NCI-H524 (cell line): ENCODE results near the gene BCAS3.
A peak's percentile ranks its signal among the peaks of the same experiment; 100 is the strongest.
"Not testable (repeated sequence)": the region's sequence is repeated elsewhere in the genome, so short reads cannot be mapped to it uniquely, and the experiment has no call there.

Experiments
- DNase-seq, 2 experiments: peaks; one replicate each; lab custom pipeline; 2025; lab: John Stamatoyannopoulos, UW

Gene BCAS3

DNA sequence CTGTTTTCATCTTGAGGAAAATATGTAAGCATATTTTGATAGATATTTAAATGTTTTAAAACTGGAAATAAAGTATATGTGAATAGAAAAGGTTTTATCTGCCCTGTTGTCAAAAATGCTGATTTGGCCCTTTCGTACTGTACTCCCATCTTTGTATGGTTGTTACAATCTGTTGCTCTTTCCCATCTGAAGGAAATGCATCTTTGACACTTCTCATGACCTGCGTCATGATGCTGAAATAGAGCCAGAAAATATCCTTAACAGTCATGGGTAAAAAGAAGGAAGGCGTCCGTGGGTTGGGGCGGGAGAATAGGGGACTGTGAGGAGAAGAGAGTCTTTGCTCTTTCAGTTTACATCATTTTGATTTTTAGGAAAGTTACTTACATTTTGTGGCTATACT is 327.7 kb downstream of the BCAS3 start:
- DNase-seq = no peak

DNA sequence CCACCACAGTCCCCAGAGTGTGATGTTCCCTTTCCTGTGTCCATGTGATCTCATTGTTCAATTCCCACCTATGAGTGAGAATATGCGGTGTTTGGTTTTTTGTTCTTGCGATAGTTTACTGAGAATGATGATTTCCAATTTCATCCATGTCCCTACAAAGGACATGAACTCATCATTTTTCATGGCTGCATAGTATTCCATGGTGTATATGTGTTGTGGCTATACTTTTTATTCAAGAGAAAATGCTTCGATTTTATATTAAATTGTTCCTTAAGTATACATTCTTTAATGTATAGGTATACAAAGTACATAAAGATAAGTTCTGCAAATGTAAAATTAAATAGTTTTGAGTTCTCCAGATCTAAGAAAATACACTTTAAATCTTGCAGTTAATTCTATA is 328.3 kb downstream of the BCAS3 start:
- DNase-seq = not testable (repeated sequence)

DNA sequence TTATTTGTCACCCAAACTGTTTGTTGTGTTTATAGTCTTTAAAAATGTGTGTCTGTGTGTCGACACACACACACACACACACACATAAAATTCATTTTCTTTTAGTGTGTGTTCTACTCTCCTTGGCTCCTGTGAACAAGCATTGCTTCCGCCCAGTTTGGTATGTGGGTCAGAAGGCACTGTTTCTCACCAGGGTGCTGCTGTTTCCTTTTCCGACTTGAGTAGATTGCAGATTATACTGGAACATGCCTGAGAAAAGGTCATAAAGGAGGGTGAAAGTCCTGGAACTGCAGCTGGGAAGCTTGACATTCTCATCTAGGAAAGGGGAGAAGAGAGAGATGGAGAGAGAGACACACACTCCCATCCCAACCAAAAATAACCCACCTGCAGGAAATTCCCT is 330.3 kb downstream of the BCAS3 start:
- DNase-seq = no peak

DNA sequence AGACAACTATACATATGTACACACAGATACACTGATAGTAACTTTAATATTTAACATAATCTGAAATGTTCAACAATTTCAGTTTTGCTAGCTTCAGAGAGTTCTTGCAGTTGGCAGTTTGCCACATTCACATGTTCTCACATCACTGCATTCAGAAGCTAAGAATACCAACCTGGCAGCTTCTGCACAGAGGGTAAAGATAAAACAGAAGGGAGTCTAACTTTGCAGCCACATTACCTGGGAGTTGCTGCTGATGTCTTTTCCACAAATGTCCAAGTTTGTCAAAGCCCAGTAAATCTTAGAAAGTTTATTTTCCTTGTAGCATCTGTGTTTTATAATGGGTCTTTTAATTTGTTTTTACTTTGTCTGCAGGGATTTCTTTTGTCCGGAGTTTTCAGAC is 332.0 kb downstream of the BCAS3 start:
- peak; percentile 7 to 35 for DNase-seq

DNA sequence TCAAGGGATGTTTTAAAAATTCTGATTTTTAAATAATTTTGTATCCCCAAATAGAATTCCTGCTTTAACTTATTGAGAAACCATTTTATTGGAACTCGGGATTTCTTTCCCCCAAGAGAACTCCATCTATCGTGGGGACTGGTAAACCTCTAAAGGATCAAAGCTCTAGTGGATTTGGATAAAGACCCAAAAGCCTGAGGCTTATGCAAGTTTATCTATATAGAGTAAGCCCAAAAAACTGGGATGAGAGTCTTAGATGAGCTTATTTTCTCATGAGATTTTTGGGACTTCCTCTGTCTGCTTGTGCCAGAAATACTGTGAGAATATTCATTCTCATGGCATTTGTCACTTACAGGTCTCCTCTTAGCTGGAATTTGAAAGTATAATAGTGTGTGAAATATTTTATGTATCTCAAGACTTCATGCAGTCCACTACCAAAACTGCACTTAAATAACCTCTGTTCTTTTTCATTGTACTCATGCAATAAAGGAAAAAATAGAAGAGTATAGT is 333.1 kb downstream of the BCAS3 start:
- DNase-seq = no peak

DNA sequence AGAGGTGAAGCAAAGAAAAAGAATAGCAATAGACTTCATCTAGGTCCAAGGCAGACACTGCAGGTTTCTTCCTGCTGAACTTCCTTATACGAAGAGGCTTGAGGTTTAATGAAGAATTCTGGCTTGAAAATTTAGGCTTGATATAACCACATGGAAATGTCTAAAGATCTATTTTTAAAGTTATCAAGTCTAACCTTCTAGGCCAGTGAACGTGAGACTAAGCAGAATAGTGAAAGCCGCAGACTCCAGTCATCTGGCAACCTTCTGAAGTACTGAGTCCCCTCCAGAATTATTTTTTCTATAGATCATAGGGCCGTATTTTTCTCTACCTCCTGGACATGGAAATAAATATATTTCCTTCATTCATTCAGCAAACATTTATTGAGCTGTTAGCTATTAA is 333.6 kb downstream of the BCAS3 start:
- DNase-seq = no peak

DNA sequence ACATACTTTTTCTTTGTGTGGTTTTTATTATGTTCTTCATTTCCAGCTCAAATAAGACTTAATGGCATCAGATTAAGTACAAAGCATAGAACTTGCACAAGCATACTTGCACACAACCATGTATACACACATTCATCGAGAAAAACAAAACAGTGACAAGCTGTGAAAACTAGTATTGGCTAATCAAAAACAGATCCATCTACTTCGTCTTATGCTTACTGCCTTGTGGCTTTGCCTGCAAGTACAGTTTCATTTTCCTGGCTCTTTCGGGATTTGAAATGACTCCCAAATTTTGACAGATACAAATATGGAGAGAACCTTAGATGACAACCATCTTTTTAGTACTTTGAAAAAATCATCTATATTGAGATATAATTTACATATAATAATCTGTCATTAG is 338.3 kb downstream of the BCAS3 start:
- DNase-seq = no peak

DNA sequence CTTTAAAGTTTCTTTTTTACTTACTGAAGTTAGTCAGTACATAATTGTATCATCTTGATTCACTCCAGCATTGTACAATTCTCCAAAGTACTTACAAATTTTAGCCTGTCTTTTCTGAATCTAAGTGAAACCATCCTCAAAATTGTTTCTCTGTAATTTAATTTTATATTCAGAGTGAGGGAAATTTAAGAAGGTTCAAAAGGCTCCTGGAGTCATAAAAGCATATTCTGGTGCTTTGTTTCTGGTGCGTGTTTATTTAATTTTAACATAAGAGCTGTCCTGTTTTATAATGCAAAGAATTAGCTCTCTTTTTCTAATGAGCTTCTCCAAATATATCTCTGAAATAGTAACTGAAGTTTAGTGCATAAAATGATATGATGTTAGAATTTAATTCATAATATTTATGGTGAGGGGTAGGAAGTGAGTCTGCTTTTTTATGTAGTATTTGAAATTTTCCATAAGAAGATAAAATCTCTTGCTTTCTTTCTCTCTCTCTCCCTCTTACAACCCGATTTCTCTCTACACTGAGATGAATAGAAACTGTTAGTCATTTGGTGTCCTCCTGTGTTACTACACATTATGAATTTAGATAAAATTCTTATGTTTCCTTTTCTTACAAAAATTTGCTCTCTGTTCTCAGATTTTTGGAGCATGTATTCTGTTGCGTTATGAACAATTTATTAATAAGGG is 339.8 kb downstream of the BCAS3 start:
- no peak for DNase-seq

DNA sequence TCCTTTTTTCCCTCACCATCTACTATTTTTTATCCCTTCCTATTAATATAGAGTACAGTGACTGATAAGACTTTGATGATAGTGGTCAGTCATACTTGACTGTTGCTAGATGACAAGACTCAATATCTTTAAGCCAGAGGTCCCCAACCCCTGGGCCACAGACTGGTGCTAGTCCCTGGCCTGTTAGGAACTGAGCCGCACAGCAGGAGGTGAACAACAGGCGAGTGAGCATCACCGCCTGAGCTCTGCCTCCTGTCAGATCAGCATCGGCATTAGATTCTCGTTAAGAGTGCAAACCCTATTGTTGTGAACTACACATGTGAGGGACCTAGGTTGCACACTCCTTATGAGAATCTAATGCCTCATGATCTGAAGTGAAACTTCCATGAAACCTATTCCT is 341.3 kb downstream of the BCAS3 start:
- peak in 1 of 2 experiments; percentile 67 for DNase-seq

DNA sequence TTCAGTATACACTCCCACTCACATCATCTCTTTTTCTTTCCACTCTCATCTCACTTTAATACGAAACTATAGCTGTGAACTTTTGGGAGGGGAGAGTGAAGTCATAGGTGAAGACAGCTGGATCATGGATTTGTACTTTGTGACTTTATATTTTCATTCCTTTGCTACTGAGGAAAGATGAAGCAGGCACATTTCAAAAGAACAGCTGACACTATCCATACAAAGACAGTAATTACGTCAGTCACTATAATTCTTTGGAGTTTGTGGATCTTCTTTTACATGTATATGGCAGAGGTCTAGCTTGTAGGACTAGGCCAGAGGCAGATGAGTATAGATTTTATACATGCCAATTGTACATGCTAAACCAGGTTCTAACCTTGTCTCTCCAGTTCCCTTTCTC is 346.3 kb downstream of the BCAS3 start:
- DNase-seq = no peak

DNA sequence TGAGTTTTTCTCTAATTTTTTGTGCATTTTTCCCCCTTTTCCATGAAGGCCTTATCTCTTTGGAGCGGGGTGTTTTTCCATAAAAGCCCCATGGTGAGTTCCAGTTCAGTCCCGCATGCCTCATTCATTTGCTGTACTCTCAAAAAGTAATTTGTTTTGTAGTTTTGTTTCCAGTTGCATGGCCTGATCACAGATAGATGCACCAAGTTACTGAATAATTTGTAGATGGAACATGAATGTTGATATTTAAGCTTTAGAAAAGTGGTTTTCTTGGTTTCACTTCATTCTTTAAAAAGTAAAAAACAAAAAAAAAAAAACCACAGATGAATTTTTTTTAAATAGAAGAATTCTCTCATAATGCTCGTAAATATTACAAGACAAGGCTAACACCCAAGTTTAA is 349.2 kb downstream of the BCAS3 start:
- no peak for DNase-seq

DNA sequence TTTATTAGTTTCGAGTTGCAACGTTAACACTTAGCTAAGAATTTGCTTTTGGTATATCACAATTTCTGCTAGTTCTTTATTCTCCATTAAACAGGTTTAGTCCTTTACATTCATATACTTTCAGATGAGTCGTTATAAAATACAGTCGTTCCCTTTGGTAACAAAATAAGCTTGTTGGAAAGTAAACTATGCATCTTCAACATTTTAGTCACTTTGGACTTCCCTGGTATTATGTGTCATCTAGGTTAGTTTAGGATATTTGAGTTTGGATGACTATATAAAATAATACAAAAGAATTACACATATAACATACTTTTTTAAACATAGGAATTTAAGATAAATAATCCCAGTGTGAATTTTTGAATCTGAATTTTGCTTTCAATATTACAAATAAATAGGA is 351.5 kb downstream of the BCAS3 start:
- DNase-seq = no peak

DNA sequence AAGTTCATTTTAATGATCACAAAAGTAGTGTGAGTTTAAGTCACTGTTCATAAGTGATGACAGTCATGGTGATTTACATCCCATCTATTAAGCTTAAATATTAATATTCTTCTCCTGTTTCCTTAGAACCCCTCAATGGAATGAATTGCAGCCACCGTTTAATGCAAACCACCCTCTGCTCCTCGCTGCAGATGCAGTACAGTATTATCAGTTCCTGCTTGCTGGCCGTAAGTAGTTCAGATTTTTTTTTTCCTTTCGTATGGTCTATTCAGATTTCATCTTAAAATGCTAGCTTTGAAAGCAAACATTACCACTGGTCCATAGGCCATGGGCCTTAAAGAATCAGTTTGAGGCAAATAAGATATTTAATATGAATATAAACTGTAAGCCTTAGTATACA is 363.0 kb downstream of the BCAS3 start:
- peak; percentile 79 to 97 for DNase-seq

DNA sequence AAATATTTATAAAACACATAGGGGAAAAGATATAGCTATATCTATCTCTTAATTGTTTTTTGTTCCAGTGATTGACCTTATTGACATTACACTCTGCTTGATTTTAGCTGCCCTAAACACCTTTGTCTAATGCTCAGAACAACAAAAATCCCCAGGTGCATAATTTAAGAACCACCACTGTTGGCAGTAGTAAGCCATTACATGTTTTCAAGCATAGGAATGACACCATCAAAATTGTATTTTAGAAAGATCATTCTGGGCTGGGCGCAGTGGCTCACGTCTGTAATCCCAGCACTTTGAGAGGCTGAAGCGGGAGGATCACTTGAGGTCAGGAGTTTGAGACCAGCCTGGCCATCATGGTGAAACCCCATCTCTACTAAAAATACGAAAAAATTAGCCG is 364.7 kb downstream of the BCAS3 start:
- DNase-seq = not testable (repeated sequence)

DNA sequence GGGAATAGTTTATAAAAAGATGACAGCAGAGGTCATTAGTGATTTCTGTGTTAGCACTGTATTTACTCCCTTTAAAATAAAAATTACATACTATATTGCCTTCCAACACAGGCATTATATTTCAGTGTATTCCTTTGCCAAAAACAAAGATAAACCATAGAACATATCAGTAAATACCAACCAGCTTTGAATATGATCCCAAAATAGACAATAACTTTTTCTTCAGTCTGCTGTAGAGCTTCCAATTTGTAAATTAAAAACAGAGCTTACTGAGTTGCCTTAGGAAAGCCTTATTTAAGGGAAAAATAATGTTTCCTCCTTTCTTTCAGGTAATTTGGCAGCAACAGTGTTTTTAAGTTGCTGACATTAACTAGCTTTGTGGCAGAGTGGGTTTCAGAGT is 369.9 kb downstream of the BCAS3 start:
- no peak for DNase-seq

DNA sequence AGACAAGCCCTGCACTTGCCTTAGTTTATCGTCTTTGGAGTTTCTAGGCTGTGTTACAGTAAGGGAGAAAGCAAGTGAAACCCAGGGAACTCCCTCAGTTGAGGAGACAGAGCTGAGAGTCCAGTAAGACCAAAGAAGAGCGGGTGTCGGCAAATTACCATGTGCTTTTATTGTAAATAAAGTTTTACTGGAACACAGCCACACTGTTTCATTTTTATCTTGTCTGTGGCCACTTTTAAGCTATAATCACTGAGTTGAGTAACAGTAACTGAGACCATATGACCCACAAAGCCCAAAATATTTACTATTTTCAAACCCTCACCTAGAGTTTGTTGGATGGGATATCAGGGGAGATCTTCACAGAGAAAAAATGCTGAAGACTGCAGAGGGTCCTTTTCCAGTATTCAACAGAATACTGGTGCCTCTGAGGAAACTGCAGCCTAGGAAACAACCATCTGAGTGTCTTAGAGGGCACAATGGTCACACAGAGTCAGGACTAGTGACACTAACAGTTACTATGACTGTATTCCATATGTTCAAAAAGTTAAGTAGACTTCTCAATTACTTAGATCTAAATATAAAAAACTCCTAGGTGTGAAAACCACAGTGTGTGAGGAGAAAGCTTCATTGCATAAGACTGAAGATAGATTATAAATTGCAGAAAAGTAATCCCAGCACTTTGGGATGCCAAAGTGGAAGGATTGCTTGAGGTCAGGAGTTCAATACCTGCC is 370.9 kb downstream of the BCAS3 start:
- no peak for DNase-seq

DNA sequence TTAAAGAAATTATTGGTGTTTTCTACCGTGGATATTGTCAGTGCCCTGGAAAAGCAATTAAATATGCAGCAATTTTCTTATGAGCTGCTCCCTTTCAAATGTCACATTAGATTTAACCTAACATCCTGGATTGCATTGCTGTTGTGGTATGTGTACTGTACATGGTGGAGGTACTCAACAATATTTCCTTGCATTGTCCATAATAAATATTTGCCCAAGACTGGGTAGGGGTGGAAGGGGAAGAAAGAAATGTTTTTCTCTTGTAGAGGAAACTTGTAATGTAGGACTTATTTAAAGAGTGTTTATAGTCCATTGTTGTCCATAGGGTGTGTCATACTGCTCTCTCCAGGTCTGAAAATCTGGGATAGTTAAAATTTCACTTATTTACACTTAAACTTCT is 375.8 kb downstream of the BCAS3 start:
- no peak for DNase-seq

DNA sequence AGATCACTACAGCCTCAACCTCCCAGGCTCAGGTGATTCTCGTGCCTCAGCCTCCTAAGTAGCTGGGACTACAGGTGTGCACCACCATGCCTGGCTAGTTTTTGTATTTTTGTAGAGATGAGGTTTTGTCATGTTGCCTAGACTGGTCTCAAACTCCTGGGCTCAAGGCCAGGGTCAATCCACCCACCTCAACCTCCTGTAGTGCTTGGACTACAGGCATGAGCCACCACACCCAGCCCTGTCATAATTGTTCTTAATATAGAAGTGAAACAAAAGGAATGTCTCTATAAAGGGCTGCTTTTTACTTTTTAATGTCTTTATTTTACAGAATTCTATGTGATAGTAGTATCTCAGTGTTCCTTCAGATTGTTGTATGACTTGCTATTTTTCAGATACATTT is 376.8 kb downstream of the BCAS3 start:
- no peak for DNase-seq

DNA sequence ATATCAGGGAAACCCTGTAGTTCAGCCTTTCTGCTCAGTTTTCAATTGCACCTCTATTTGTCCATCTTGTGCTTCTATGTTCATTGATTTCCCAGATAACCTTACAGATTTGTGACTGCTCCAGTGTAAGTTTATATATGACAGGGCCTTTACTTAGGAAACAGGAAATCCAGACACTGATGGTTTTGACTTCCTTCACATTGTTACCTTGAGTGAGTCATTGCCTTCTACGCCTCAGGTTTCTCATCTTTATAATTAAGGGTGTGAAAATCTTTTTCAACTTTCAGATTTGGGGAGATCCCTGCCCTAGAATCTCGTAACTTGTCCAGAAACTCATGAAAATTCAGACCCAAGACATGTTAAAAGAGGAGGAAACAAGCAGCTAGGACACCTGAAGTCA is 379.6 kb downstream of the BCAS3 start:
- no peak for DNase-seq

DNA sequence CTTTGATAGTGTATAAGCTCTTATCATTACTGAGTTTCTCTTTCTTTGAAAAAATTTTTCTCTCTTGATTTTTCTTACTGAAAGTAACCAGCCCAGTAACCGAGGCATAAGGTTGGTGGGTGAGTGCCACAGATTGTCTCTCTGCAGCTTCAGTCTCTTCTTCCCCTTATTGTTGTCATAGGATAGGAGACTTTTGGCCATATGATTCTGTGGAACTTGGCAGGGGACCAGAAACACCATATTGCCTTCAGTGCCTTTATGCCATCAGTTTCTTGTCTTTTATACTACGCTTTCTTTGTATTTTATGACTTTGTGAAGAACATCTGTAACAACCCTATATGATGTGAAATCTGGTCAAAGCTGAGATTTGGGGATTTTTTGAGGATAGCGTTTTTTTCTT is 380.4 kb downstream of the BCAS3 start:
- peak; percentile 33 to 72 for DNase-seq

DNA sequence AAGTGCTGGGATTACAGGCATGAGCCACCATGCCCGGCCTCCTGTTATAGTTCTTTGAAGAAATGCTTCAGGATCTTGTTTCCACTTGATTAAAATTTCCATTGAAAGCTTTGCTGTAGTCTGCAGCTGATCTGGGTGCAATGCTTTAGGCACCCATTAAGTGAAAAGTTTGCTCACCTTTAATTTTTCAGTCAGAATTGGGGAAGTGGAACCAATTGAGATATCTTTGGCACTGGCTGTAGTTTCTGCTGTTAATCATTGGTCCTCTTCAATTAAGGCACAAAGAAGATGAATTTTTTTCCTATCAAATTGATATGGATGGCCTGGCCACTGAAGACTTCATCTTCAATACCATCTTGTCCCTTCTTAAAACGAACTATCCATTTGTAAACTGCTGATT is 385.9 kb downstream of the BCAS3 start:
- no peak for DNase-seq

DNA sequence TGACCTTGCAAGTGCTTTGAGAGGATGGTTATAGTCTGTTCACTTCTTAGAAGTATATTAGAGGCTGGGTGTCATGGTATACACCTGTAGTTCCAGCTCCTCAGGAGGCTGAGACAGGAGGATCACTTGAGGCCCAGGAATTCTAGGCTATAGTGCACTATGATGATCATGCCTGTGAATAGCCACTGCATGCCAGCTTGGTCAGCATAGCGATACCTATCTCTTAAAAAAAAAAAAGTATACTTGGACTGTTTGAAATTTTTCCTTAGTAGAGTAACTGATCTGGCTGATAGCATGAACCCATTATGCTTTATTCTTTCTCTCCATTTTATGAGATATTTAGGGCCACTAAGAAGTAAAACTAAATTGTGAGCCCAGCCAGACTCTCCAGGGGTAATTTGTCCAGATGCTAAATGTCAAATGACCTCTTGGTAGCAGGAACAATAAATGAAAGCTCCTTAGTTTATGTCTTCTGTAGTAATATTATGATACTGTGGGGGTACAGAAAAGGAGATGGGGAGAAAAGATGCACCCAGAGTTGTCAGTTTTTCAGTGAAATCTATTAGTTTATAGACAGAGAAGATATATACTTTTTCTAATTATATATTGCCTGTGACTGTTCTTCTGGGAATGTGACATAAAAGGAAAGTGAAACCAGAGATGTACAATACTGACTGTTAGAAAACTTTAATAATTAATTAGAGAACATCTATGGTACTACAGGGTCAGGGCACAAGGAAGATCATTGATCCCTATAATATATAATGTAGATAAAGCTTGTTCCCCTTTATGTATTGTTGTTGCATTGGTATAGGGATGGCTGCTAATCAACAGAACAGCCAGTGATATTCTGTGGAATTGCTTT is 386.7 kb downstream of the BCAS3 start:
- no peak for DNase-seq
